ENCODE data around the gene CHMP6.

CHMP6 gene

GRCh38 chr17:81046132-81046769 is 54.6 kb downstream of the CHMP6 start:
- DNase-seq: no peak

- DNase-seq: no peak
Observed at GRCh38 chr17:81046770-81047359, 55.2 kb downstream of the CHMP6 start.

GRCh38 chr17:81048827-81049371 is 57.3 kb downstream of the CHMP6 start:
- DNase-seq: no peak

- no peak for DNase-seq
Observed at GRCh38 chr17:81049372-81049911, 57.8 kb downstream of the CHMP6 start.
